SK-N-SH (cell line): ENCODE results near the gene S100A8. TPM values are rescaled to one million over a fixed set of nuclear protein-coding genes. Genes with fewer than 3 reads are reported as not detected.

Experiments used
- CTCF ChIA-PET: fragments of 300-600, 350-600 bp; formaldehyde crosslinking; extraction: SDS; loops from one replicate; lab custom pipeline; 2021; lab: Yijun Ruan, JAX
- POLR2A ChIA-PET: fragments of 350-600 bp; sonication (Branson Sonifier 250); formaldehyde crosslinking; extraction: SDS; loops from one replicate; lab custom pipeline; 2020; ENCODE audit warnings: antibody characterized with exemption, inconsistent platforms; lab: Yijun Ruan, JAX
- DNase-seq: peaks from one replicate; pipeline ENCODE4 v3.0.0; 2012
- H2AFZ ChIP-seq: fragments of 200-600 bp; sonication (generic); 2 replicates; pipeline ENCODE4 v1.8.1; 2016; ENCODE audit warnings: antibody characterized with exemption, mild to moderate bottlenecking, low read depth
- H3F3A ChIP-seq: fragments of 200-600 bp; sonication (generic); replicated peaks from 2 replicates; pipeline ENCODE3; 2016; ENCODE audit warnings: antibody characterized with exemption, mild to moderate bottlenecking; ENCODE audit not compliant: insufficient read depth
- H3K27ac ChIP-seq, 2 experiments: fragments of 200-500 bp in 1 of 2; fragments of 200-600 bp in 1 of 2; sonication (Bioruptor generic) in 1 of 2; sonication (generic), shearing (Covaris generic) in 1 of 2; 2 replicates each; pipeline versions ENCODE4 v1.5.1 to v1.6.1; 2014 to 2016; ENCODE audit warnings: low read depth in 2 of 2, inconsistent platforms in 1 of 2, low read length in 1 of 2, mild to moderate bottlenecking in 1 of 2, mixed read lengths in 1 of 2
- H3K27me3 ChIP-seq: fragments of 200-600 bp; sonication (generic), shearing (Covaris generic); 2 replicates; pipeline ENCODE4 v1.6.1; 2016; ENCODE audit warnings: mixed run types; ENCODE audit not compliant: insufficient read depth
- H3K36me3 ChIP-seq, 2 experiments: fragments of 200-500 bp in 1 of 2; fragments of 200-600 bp in 1 of 2; sonication (Bioruptor generic) in 1 of 2; sonication (generic) in 1 of 2; replicated peaks in 1 of 2; 2 replicates each; pipeline versions ENCODE3 to v1.5.1; 2014 to 2016; ENCODE audit warnings: low read length in 1 of 2, mild to moderate bottlenecking in 1 of 2; ENCODE audit not compliant: insufficient read depth in 2 of 2, control insufficient read depth in 1 of 2
- H3K4me1 ChIP-seq, 2 experiments: fragments of 200-500 bp in 1 of 2; fragments of 200-600 bp in 1 of 2; sonication (Bioruptor generic) in 1 of 2; sonication (generic), shearing (Covaris generic) in 1 of 2; 2 replicates each; pipeline versions ENCODE4 v1.5.1 to v1.6.1; 2014 to 2016; ENCODE audit warnings: low read depth in 1 of 2, low read length in 1 of 2, mixed run types in 1 of 2; ENCODE audit not compliant: insufficient read depth in 2 of 2, control insufficient read depth in 1 of 2
- H3K4me2 ChIP-seq: fragments of 200-600 bp; sonication (generic), shearing (Covaris generic); 2 replicates; pipeline ENCODE4 v1.6.1; 2017; ENCODE audit warnings: mixed run types
- H3K4me3 ChIP-seq, 2 experiments: fragments of 200-500 bp in 1 of 2; fragments of 200-600 bp in 1 of 2; sonication (Bioruptor generic) in 1 of 2; sonication (generic), shearing (Covaris generic) in 1 of 2; 2 replicates each; pipeline versions ENCODE4 v1.5.1 to v1.8.1; 2014 to 2016; ENCODE audit warnings: low read depth in 2 of 2, inconsistent platforms in 1 of 2, low read length in 1 of 2, mild to moderate bottlenecking in 1 of 2, mixed read lengths in 1 of 2, moderate library complexity in 1 of 2
- H3K79me2 ChIP-seq: fragments of 200-600 bp; sonication (generic); 2 replicates; pipeline ENCODE4 v1.8.1; 2017; ENCODE audit warnings: mild to moderate bottlenecking; ENCODE audit not compliant: insufficient read depth
- H3K9ac ChIP-seq: fragments of 200-600 bp; sonication (generic); 2 replicates; pipeline ENCODE4 v1.6.1; 2017; ENCODE audit warnings: mixed run types
- H3K9me2 ChIP-seq: fragments of 200-600 bp; sonication (generic); 2 replicates; pipeline ENCODE4 v1.6.1; 2017; ENCODE audit warnings: mixed run types
- H3K9me3 ChIP-seq: fragments of 200-600 bp; sonication (generic); 2 replicates; pipeline ENCODE4 v1.6.1; 2017; ENCODE audit warnings: mixed run types, mild to moderate bottlenecking, moderate library complexity
- H4K20me1 ChIP-seq: fragments of 200-600 bp; sonication (generic); 2 replicates; pipeline ENCODE4 v1.6.1; 2017; ENCODE audit warnings: mild to moderate bottlenecking, mixed run types; ENCODE audit not compliant: insufficient read depth
- ELF1 ChIP-seq: IDR thresholded peaks from 2 replicates; pipeline ENCODE4 v1.4.0; 2012
- EP300 ChIP-seq, 2 experiments: IDR thresholded peaks; 2 replicates each; pipeline versions ENCODE4 v1.4.0 to v1.6.1; 2012; ENCODE audit warnings: borderline replicate concordance in 1 of 2, low read depth in 1 of 2, low read length in 1 of 2
- EZH2phosphoT487 ChIP-seq: fragments of 200-600 bp; sonication (generic); IDR thresholded peaks from 2 replicates; pipeline ENCODE4 v1.6.1; 2017; ENCODE audit warnings: low read depth, mixed run types, mild to moderate bottlenecking, antibody characterized with exemption, moderate library complexity, borderline replicate concordance
- GABPA ChIP-seq: IDR thresholded peaks from 2 replicates; pipeline ENCODE4 v1.4.0; 2012; ENCODE audit warnings: low read depth, mild to moderate bottlenecking
- NRF1 ChIP-seq: IDR thresholded peaks from 2 replicates; pipeline ENCODE4 v1.6.1; 2012; ENCODE audit warnings: low read depth, mild to moderate bottlenecking, low read length
- POLR2AphosphoS5 ChIP-seq: IDR thresholded peaks from 2 replicates; pipeline ENCODE4 v1.6.1; 2012; ENCODE audit warnings: low read depth, low read length
- RCOR1 ChIP-seq: fragments of 150-350 bp; IDR thresholded peaks from 2 replicates; pipeline ENCODE4 v1.6.1; 2017; ENCODE audit warnings: antibody characterized with exemption, low read length
- RXRA ChIP-seq: IDR thresholded peaks from 2 replicates; pipeline ENCODE4 v1.4.0; 2012; ENCODE audit warnings: low read depth, mild to moderate bottlenecking, borderline replicate concordance
- SMC3 ChIP-seq: IDR thresholded peaks from 2 replicates; pipeline ENCODE4 v1.6.1; 2012; ENCODE audit warnings: low read depth, low read length, improper control_type of control experiment
- TAF1 ChIP-seq: IDR thresholded peaks from 2 replicates; pipeline ENCODE4 v1.6.1; 2012; ENCODE audit warnings: low read depth, mild to moderate bottlenecking, low read length, moderate library complexity, borderline replicate concordance
- TEAD4 ChIP-seq: IDR thresholded peaks from 2 replicates; pipeline ENCODE4 v1.4.0; 2012; ENCODE audit warnings: mild to moderate bottlenecking, borderline replicate concordance; ENCODE audit not compliant: insufficient read depth
- WGBS: methylation state at CpG from one replicate; pipeline ENCODE4 v1.1.6; 2017; ENCODE audit warnings: low lambda C conversion rate; 5-methylcytosine and 5-hydroxymethylcytosine counted together
- polyA plus RNA-seq, 3 experiments: library from polyadenylated mRNA; depleted of rRNA; stranded (reverse); fragments of >200 nt; gene quantifications; 2 replicates each; pipeline ENCODE4 v1.2.3, GENCODE V29; 2012
- TF ChIP-seq, protein P1 (sequence below): IDR thresholded peaks from 2 replicates; pipeline ENCODE4; 2012
- TF ChIP-seq, protein P2 (sequence below): IDR thresholded peaks from 2 replicates; pipeline ENCODE4 v1.4.0; 2012; ENCODE audit warnings: low read depth, borderline replicate concordance
- TF ChIP-seq, protein P3 (sequence below): IDR thresholded peaks from 2 replicates; pipeline ENCODE4 v1.6.1; 2012; ENCODE audit warnings: mild to moderate bottlenecking, low read depth, low read length, moderate library complexity

Gene S100A8
- polyA plus RNA-seq, 1 of the 3 experiments (the other 2 are of a cell fraction), result not detected

DNA sequence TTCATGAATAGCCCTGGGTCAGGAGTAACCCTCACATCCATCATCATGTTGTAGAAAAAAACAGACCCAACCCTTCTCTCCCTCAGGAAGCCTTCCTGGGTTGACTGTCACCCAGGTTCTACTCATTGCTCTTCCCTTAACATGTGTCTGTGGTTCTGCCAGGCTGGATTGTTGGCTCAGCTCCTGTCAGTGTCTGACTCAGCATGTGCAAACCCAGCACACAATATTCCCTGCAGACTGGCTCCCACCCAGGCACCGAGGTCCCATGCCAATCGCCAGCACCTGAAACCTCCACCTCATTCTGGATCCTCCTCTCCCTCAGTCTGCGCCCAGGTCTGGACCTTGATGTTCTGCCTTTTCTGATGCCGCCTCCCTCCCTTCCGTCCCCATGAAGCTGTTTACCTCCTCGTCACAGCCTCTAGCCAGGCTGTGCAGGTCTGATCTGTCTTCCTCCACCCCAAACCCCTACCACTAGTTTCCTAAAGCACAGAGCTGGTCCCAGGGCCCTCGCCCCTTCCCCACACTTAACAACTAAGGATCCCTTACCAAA, 4.3 kb upstream of the S100A8 start:
- POLR2A ChIA-PET, result interaction anchor here (0.6 kb wide), 1 partner anchor 460 kb away, joined by 3 read pairs; no protein-coding TSS in a partner anchor
- no peak for TF ChIP-seq NRF1
- TF ChIP-seq, protein P1, sequence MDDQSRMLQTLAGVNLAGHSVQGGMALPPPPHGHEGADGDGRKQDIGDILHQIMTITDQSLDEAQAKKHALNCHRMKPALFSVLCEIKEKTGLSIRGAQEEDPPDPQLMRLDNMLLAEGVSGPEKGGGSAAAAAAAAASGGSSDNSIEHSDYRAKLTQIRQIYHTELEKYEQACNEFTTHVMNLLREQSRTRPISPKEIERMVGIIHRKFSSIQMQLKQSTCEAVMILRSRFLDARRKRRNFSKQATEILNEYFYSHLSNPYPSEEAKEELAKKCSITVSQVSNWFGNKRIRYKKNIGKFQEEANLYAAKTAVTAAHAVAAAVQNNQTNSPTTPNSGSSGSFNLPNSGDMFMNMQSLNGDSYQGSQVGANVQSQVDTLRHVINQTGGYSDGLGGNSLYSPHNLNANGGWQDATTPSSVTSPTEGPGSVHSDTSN, result no peak
- TF ChIP-seq EZH2phosphoT487, result no peak
- TF ChIP-seq POLR2AphosphoS5, result no peak
- TF ChIP-seq, all 33 proteins: peak for 0
- Histone ChIP-seq H3K9me3 (no peaks in the 10 kb centered on the region), H3K27me3 (peaks cover 54% of the 10 kb centered on the region), H3K36me3 (no peaks in the 10 kb centered on the region), H2AFZ (no peak overlapping the region), H3F3A (no peaks in the 10 kb centered on the region), H3K4me1 (no peaks in the 10 kb centered on the region), H3K4me2 (no peak overlapping the region), H4K20me1 (no peaks in the 10 kb centered on the region), H3K9me2 (no peaks in the 10 kb centered on the region), H3K27ac (no peak overlapping the region), H3K9ac (no peak overlapping the region), H3K79me2 (no peaks in the 10 kb centered on the region), H3K4me3 (no peak overlapping the region)
- DNase-seq, result no peak
- CTCF ChIA-PET, result interaction anchor here (0.8 to 1.4 kb wide), 3 partner anchors 43 to 100 kb away, joined by 3 to 4 read pairs (median 4); no protein-coding TSS in a partner anchor
- 16% methylated on average over 7 of the region's 7 CpGs for WGBS

GRCh38 chr1:153394391-153394790, 3.5 kb upstream of the S100A8 start:
- no peak overlapping the region for H3K9ac ChIP-seq
- no peaks in the 10 kb centered on the region for H3K36me3 ChIP-seq
- no peaks in the 10 kb centered on the region for H3K79me2 ChIP-seq
- no peak overlapping the region for H2AFZ ChIP-seq
- DNase-seq, result no peak
- H3K4me2 ChIP-seq, result no peak overlapping the region
- H3K9me2 ChIP-seq, result no peaks in the 10 kb centered on the region
- H3K27me3 ChIP-seq, result peaks cover 46% of the 10 kb centered on the region
- TF ChIP-seq TAF1 (no peak), RCOR1 (no peak), ELF1 (no peak)
- TF ChIP-seq, protein P2, sequence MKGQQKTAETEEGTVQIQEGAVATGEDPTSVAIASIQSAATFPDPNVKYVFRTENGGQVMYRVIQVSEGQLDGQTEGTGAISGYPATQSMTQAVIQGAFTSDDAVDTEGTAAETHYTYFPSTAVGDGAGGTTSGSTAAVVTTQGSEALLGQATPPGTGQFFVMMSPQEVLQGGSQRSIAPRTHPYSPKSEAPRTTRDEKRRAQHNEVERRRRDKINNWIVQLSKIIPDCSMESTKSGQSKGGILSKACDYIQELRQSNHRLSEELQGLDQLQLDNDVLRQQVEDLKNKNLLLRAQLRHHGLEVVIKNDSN, result no peak
- H3F3A ChIP-seq, result no peaks in the 10 kb centered on the region
- CTCF ChIA-PET, result no interaction called here
- no peak overlapping the region for H3K4me3 ChIP-seq
- POLR2A ChIA-PET, result no interaction called here
- no peaks in the 10 kb centered on the region for H3K9me3 ChIP-seq
- no peak overlapping the region for H3K27ac ChIP-seq
- H4K20me1 ChIP-seq, result no peaks in the 10 kb centered on the region
- WGBS, result 20% methylated on average over 5 of the region's 5 CpGs
- H3K4me1 ChIP-seq, result no peaks in the 10 kb centered on the region

DNA sequence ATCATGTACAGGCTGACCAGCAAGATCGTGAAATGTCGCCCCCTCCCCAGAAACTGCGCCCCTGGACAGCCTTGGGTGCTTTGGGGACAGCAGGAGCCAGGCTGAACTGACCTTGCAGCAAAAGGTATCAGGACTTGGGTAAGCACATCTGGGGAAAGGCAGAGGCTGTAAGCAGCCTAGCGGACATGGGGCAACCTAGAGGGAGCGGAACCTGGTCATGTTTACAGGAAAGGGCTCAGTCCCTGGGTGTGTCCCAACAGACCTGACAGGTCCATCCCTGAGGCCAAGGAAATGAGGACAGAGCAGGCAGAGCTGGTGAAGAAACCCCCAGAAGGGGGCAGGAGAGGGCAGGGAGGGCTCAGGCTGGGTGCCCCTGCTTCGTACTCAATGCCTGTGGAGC, 3.1 kb upstream of the S100A8 start:
- Histone ChIP-seq H3K4me3 (no peak overlapping the region), H3K9me2 (no peaks in the 10 kb centered on the region), H3K79me2 (no peaks in the 10 kb centered on the region), H3K9ac (no peak overlapping the region), H3K27ac (no peak overlapping the region), H3F3A (no peaks in the 10 kb centered on the region), H3K4me2 (no peak overlapping the region), H3K9me3 (no peaks in the 10 kb centered on the region), H3K4me1 (no peaks in the 10 kb centered on the region), H3K27me3 (peaks cover 46% of the 10 kb centered on the region), H3K36me3 (no peaks in the 10 kb centered on the region), H4K20me1 (no peaks in the 10 kb centered on the region), H2AFZ (no peak overlapping the region)
- CTCF ChIA-PET, result interaction anchor here (1.2 kb wide), 1 partner anchor 101 kb away, joined by 4 read pairs; no protein-coding TSS in a partner anchor
- DNase-seq, result no peak
- 6% methylated on average over 6 of the region's 6 CpGs for WGBS
- POLR2A ChIA-PET, result no interaction called here
- TF ChIP-seq TAF1 (no peak), NRF1 (no peak), RCOR1 (no peak), TEAD4 (no peak), EP300 (IDR thresholded peaks at IDR 0.05; ENCODE audit: borderline replicate concordance in 1 of 2, low read depth in 1 of 2, low read length in 1 of 2) (no peak), SMC3 (no peak), RXRA (no peak), GABPA (no peak)
- TF ChIP-seq, protein P3, sequence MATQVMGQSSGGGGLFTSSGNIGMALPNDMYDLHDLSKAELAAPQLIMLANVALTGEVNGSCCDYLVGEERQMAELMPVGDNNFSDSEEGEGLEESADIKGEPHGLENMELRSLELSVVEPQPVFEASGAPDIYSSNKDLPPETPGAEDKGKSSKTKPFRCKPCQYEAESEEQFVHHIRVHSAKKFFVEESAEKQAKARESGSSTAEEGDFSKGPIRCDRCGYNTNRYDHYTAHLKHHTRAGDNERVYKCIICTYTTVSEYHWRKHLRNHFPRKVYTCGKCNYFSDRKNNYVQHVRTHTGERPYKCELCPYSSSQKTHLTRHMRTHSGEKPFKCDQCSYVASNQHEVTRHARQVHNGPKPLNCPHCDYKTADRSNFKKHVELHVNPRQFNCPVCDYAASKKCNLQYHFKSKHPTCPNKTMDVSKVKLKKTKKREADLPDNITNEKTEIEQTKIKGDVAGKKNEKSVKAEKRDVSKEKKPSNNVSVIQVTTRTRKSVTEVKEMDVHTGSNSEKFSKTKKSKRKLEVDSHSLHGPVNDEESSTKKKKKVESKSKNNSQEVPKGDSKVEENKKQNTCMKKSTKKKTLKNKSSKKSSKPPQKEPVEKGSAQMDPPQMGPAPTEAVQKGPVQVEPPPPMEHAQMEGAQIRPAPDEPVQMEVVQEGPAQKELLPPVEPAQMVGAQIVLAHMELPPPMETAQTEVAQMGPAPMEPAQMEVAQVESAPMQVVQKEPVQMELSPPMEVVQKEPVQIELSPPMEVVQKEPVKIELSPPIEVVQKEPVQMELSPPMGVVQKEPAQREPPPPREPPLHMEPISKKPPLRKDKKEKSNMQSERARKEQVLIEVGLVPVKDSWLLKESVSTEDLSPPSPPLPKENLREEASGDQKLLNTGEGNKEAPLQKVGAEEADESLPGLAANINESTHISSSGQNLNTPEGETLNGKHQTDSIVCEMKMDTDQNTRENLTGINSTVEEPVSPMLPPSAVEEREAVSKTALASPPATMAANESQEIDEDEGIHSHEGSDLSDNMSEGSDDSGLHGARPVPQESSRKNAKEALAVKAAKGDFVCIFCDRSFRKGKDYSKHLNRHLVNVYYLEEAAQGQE, result no peak
- TF ChIP-seq, protein P1, result no peak
